Measurements from ENCODE around the gene PRDX2.
"Not testable (repeated sequence)": the region's sequence is repeated elsewhere in the genome, so short reads cannot be mapped to it uniquely, and the experiment has no call there.

PRDX2 gene

DNA sequence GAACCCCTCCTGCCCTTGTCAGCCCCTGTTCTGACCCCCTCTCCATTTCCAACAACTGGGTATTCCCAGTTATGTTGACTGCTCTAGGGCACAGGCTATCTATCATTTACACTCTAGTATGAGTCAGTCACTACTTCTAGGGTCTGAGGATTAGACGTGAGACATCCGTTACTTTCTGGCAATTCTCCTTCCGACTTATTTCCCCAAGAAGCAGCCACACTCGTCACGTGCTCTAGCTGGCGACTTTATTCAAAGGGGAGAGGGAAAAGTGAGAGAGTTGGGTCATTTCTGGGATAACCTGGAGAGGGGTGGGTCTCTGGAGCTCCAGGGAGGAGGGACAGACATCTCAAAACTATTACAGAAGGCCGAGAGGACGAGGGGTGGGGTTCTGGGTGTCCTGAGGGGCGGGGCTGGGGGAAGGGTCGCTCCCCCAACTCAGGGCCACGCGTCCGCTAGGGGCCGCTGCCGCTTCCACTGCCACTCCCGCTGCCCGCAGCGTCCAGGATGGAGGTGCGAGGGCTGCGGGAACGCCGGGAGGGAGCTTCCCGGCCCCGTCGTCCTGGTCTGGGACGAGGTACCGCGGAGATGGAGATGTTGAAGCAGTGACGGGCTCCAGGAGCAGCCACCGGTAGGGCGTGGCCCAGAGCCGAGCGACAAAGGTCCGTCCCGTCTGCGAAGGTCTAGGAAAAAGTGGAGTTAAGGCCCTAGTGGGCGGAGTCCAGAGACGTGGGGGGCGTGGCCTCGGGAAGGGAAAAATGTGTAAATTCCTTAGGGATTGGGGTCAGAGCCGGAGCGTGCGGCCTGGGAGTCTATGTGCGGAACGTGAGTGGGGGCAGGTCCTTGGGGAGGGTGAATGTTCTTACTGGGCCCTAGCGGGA is 23.9 kb upstream of the PRDX2 start:
- no peak for DNase-seq (ENCODE audit: low read depth)

DNA sequence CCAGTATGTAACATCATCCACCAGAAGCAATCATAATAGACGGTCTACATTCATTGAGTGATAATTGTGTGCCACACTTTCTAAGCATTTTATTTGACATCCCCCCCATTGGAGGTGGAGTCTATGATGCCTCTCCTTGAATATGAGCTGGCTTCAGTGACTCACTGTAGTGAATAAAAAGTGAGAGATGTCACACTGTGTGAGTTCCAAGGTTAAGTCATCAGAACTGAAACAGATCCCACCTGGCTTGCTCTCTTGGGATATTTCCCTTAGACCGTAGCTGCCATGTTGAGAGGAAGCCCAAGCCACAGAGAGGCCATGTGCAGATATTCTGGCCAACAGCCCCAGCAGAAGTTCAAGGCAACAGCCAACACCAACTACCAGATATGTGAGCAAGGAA is 20.2 kb upstream of the PRDX2 start:
- DNase-seq (ENCODE audit: low read depth) = no peak

GRCh38 chr19:12817810-12818209 is 16.2 kb upstream of the PRDX2 start:
- DNase-seq (ENCODE audit: low read depth) = not testable (repeated sequence)

- DNase-seq (ENCODE audit: low read depth) = not testable (repeated sequence)
These were observed 15.6 kb upstream of the PRDX2 start for GRCh38 chr19:12817188-12817587.

DNA sequence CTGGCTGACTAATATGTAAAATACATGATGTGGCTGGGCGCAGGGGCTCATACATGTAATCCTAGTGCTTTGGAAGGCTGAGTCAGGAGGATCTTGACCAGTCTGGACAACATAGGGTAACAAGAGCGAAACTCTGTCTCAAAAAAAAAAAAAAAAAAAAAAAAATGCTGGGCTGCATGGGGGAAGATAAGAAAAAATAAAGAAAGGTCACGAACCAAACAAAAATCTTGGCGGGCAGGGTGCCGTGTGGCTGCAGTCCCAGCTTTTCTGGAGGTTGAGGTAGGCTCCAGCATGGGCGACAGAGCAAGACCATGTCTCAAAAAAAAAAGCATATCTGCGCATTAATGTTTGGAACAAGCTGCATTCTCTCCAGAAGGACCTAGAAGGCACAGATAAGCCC is 13.5 kb upstream of the PRDX2 start:
- no peak for DNase-seq (ENCODE audit: low read depth)

- DNase-seq (ENCODE audit: low read depth) = peak; percentile 82
These were observed 4.9 kb upstream of the PRDX2 start, which contains the start of gene RNASEH2A for GRCh38 chr19:12806242-12807081. TSS of gene RNASEH2A (plus strand) at chr19:12806584. CDS start at chr19:12806674, 90 bp downstream.

GRCh38 chr19:12804051-12804450 is 2.5 kb upstream of the PRDX2 start:
- DNase-seq (ENCODE audit: low read depth) = no peak

DNA sequence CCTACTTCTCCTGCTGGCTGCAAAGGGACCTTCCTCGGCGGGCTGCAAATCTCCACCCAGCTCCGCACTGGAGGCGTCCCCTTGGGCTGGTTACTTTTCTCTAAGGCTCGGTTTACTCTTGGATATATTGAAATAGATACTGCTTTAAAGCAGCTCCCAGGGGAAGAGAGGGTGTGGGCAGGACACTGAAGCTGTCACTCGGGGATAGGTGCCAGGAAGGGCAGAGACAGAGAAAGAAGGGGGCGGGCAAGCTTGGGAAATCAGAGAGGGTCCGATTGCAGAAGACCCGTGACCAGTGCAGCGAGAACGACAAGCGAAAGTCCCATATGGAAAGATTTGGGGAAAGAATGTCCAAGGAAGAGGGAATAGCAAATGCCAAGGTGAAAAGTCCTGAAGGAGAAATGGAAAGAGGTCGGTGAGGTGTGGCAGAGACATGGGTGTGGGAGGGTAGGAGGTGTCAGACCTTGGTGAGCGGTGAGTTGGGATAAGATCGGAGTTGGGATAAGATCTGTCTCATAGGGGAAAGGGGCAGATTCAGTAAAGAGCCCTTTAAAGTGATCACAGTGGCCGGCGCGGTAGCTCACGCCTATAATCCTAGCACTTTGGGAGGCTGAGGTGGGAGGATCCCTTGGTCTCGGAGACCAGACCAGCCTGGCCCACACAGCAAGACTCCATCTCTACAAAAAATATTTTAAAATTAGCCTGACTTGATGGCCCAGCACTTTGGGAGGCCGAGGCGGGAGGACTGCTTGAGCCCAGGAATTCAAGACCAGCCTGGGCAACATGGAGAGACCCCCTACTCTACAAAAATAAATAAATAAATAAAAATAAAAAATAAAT is 887 bp upstream of the PRDX2 start:
- DNase-seq (ENCODE audit: low read depth) = no peak

DNA sequence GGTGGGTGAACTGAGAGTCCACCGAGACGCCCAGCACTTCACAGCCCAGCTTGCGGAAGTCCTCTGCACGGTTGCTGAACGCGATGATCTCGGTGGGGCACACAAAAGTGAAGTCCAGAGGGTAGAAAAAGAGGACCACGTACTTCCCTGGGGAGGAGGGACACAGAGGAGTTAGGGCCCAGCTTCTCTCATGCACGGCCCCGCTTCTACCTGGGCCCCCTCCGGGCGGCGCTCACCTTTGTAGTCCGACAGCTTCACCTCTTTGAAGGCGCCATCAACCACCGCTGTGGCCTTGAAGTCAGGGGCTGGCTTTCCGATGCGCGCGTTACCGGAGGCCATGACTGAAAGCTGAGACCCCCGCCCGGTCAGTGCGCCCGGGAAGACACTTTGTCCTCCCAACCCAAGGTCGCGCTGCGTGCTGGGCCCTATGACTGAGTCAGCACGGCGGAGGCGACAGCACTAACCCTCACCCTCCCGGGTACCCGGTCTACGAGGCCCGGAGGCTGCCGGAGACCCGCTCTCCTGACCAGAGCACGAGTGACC is 606 bp downstream of the PRDX2 start:
- no peak for DNase-seq (ENCODE audit: low read depth)

DNA sequence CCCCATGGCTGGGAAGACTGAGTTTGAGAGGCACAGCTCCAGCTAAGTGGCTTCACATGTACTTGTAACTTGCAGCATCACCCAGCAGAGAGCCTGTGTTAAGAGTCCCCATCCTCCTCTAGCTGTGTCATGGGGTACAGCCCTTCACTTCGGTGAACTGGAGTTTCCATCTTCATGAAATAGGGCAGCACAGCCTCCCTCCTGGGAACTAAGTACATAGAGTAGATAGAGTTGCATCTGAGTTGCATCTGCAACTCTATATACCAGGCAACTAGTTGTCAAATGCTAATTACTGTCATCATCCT is 1.2 kb downstream of the PRDX2 start:
- no peak for DNase-seq (ENCODE audit: low read depth)

GRCh38 chr19:12799742-12800465 is 1.7 kb downstream of the PRDX2 start:
- no peak for DNase-seq (ENCODE audit: low read depth)

DNA sequence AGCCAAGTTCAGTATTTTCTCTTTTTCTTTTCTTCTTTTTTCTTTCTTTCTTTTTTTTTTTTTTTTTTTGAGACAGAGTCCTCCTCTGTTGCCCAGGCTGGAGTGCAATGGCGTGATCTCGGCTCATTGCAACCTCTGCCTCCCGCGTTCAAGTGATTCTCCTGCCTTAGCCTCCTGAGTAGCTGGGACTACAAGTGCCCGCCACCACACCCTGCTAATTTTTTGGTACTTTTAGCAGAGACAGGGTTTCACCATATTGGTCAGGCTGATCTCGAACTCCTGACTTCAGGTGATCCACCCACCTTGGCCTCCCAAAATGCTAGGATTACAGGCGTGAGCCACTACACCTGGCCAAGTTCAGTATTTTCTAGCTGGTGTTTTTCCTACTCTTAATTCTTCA is 4.0 kb downstream of the PRDX2 start:
- not testable (repeated sequence) for DNase-seq (ENCODE audit: low read depth)

DNA sequence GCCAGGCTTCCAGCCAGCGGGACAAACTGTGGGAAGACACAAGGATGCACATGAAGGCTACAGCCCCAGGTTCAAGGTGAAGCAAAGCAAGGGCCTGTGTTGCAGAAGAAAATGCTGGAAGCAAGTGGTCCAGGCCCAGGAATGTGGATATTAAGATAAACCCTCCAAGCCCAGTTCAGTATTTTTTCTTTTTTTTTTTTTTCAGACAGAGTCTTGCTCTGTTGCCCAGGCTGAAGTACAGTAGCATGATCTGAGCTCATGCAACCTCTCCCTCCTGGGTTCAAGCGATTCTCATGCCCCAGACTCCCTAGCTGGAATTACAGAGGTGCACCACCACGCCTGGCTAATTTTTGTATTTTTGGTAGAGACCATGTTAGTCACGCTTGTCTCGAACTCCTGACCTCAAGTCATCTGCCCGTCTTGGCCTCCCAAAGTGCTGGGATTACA is 4.4 kb downstream of the PRDX2 start:
- DNase-seq (ENCODE audit: low read depth) = no peak

DNA sequence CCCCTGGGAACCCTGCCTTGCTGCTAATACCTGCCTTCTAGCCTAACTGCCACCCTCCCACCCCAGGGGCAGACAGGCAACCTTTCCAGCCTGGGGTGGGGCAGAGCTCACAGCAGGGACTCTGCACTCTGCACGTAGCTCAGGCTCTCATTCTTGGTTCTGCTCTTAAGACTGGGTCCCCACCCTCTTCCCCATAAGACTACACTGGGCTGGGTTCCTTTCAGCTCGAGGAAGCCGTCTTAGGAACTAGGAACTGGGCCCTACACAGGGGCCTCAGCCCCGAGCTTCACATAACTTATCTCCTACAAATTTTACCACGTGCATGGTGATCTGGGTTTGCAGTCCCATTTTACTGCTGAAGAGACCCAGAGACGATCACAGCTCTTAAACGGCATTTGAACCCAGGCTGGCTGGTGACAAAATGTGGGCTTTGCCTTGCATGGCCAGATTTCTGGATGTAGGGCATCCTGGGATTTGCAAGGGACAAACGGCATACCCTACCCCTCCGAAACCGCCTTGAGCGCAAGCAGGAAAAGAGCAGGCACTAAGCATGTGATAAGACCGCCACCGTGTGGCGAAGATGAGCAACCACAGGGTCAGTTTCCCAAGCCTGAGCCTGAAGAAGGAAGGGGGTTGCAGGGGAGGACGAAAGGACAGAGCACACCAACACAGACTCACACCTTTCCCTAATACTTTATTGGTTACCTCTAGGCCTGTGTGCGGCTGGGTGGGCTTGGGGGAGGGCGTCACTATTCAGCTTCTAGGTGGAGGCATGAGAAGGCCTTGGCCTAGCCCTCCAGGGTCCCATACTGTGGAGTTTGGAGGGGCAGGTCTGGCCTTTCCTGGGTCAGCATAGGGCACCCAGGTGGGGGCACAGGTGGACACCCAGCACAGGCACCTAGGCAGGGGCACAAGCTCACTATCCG is 5.2 kb downstream of the PRDX2 start:
- DNase-seq (ENCODE audit: low read depth) = no peak

GRCh38 chr19:12794971-12795381 is 6.6 kb downstream of the PRDX2 start:
- no peak for DNase-seq (ENCODE audit: low read depth)

- no peak for DNase-seq (ENCODE audit: low read depth)
These were observed 7.2 kb downstream of the PRDX2 start for GRCh38 chr19:12794196-12794941.

- DNase-seq (ENCODE audit: low read depth) = peak; percentile 92
These were observed 8.1 kb downstream of the PRDX2 start for GRCh38 chr19:12793290-12794195.

DNA sequence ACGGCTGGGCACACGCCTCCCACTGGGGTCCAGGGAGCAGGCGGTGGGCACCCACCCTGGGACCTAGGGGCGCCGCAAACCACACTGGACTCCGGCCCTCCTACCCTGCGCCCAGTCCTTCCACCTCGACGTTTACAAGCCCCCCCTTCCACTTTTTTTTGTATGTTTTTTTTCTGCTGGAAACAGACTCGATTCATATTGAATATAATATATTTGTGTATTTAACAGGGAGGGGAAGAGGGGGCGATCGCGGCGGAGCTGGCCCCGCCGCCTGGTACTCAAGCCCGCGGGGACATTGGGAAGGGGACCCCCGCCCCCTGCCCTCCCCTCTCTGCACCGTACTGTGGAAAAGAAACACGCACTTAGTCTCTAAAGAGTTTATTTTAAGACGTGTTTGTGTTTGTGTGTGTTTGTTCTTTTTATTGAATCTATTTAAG is 8.7 kb downstream of the PRDX2 start:
- DNase-seq (ENCODE audit: low read depth) = no peak

Data from stimulated activated CD8-positive, alpha-beta memory T cell treated with anti-CD3 and anti-CD28 coated beads, Interleukin-15, amount 100 ng/mL, for 24 hours (primary cell).